GM19035 (cell line): ENCODE results near the gene CD40.
A peak's percentile ranks its signal among the peaks of the same experiment; 100 is the strongest.

ENCODE experiments used
- ATAC-seq: cut with Tn5 transposase; IDR thresholded peaks from one replicate; pipeline ENCODE4 v1.9.1; 2021; ENCODE audit not compliant: unreplicated experiment

The CD40 gene

GRCh38 chr20:46117704-46118467, at the start of gene CD40:
Gene CD40, plus strand, starts transcription at chr20:46118314. Its CDS starts 30 bp downstream, at chr20:46118344.
- peak; percentile 71 for ATAC-seq

GRCh38 chr20:46070215-46070900, 47.8 kb upstream of the CD40 start:
- no peak for ATAC-seq

- ATAC-seq = no peak
Measured at GRCh38 chr20:46071573-46071972, 46.5 kb upstream of the CD40 start.

GRCh38 chr20:46073024-46073423, 45.1 kb upstream of the CD40 start:
- no peak for ATAC-seq

- ATAC-seq = no peak
Measured at GRCh38 chr20:46073443-46073842, 44.7 kb upstream of the CD40 start.

- no peak for ATAC-seq
Measured at GRCh38 chr20:46074006-46074405, 44.1 kb upstream of the CD40 start.

GRCh38 chr20:46076806-46077205, 41.3 kb upstream of the CD40 start:
- ATAC-seq = no peak

GRCh38 chr20:46077642-46078305, 40.3 kb upstream of the CD40 start:
- no peak for ATAC-seq

GRCh38 chr20:46078954-46079353, 39.2 kb upstream of the CD40 start:
- no peak for ATAC-seq

- ATAC-seq = no peak
Measured at GRCh38 chr20:46081074-46081473, 37.0 kb upstream of the CD40 start.

- ATAC-seq = no peak
Measured at GRCh38 chr20:46083101-46083500, 35.0 kb upstream of the CD40 start.

GRCh38 chr20:46083531-46084061, 34.5 kb upstream of the CD40 start:
- no peak for ATAC-seq

GRCh38 chr20:46084805-46085178, 33.3 kb upstream of the CD40 start:
- ATAC-seq = no peak

- ATAC-seq = no peak
Measured at GRCh38 chr20:46085179-46085851, 32.8 kb upstream of the CD40 start.

GRCh38 chr20:46087161-46087560, 31.0 kb upstream of the CD40 start:
- ATAC-seq = no peak

GRCh38 chr20:46088409-46089166, 29.5 kb upstream of the CD40 start:
- no peak for ATAC-seq

- peak; percentile 39 for ATAC-seq
Measured at GRCh38 chr20:46089167-46089416, 29.0 kb upstream of the CD40 start.

- ATAC-seq = peak; percentile 85
Measured at GRCh38 chr20:46089417-46090388, 28.4 kb upstream of the CD40 start, which contains the start of gene NCOA5. Gene NCOA5, minus strand, starts transcription at chr20:46089962. Its CDS starts 10,538 bp downstream, at chr20:46079424.
